PC-3 (cell line): ENCODE results near the gene ZNF134. TPM values are rescaled to one million over a fixed set of nuclear protein-coding genes. Genes with fewer than 3 reads are reported as not detected.

Experiments used
- ATAC-seq: fragments of 200-7000 bp; cut with Tn5 transposase; 2 replicates; pipeline ENCODE4 v1.9.1; 2020; ENCODE audit warnings: mild to moderate bottlenecking, moderate library complexity
- BruUV-seq: library from RNA; stranded (reverse); fragments of 400-500 nt; replicated peaks from 2 replicates; lab custom pipeline; 2021; lab: Mats Ljungman, UMichigan
- CTCF ChIA-PET: fragments of 300-600 bp; sonication (Branson Sonifier 250); formaldehyde crosslinking; loops from one replicate; lab custom pipeline; 2022; ENCODE audit warnings: antibody characterized with exemption; lab: Charles Lee
- POLR2A ChIA-PET: fragments of 300-600 bp; sonication (Branson Sonifier 250); formaldehyde crosslinking; loops from one replicate; lab custom pipeline; 2022; ENCODE audit warnings: antibody characterized with exemption; ENCODE audit not compliant: unreplicated experiment; lab: Charles Lee
- DNase-seq: peaks from one replicate; pipeline ENCODE4 v3.0.0-alpha.2; 2015
- H2AFZ ChIP-seq: fragments of 300-600 bp; sonication (generic); 2 replicates; pipeline ENCODE4 v1.6.0; 2016; ENCODE audit warnings: antibody characterized with exemption, low read length
- H3F3A ChIP-seq: fragments of 300-600 bp; sonication (generic); one replicate; pipeline ENCODE4 v1.6.0; 2017; ENCODE audit warnings: antibody characterized with exemption, low read length, control low read depth, mild to moderate bottlenecking; ENCODE audit not compliant: unreplicated experiment
- H3K27ac ChIP-seq: fragments of 300-600 bp; sonication (generic); 2 replicates; pipeline ENCODE4 v1.5.1; 2016; ENCODE audit warnings: mild to moderate bottlenecking, low read length
- H3K27me3 ChIP-seq: fragments of 300-600 bp; sonication (generic); 2 replicates; pipeline ENCODE4 v1.6.1; 2016; ENCODE audit warnings: low read length, mixed read lengths
- H3K36me3 ChIP-seq: fragments of 300-600 bp; sonication (generic); 2 replicates; pipeline ENCODE4 v1.6.1; 2016; ENCODE audit warnings: low read depth, mixed run types, low read length, mixed read lengths
- H3K4me1 ChIP-seq: fragments of 300-600 bp; sonication (generic); 2 replicates; pipeline ENCODE4 v1.5.1; 2016; ENCODE audit warnings: low read length; ENCODE audit not compliant: insufficient read depth
- H3K4me2 ChIP-seq: fragments of 300-600 bp; sonication (generic); 2 replicates; pipeline ENCODE4 v1.6.0; 2016; ENCODE audit warnings: low read length
- H3K4me3 ChIP-seq: fragments of 300-600 bp; sonication (generic); 2 replicates; pipeline ENCODE4 v1.5.1; 2016; ENCODE audit warnings: mild to moderate bottlenecking, low read length, mixed read lengths
- H3K79me2 ChIP-seq: fragments of 300-600 bp; sonication (generic); 2 replicates; pipeline ENCODE4 v1.6.1; 2017; ENCODE audit warnings: low read length, mixed read lengths
- H3K9ac ChIP-seq: fragments of 300-600 bp; sonication (generic); 2 replicates; pipeline ENCODE4 v1.6.0; 2016; ENCODE audit warnings: mild to moderate bottlenecking, low read length
- H3K9me2 ChIP-seq: fragments of 300-600 bp; sonication (generic); replicated peaks from 2 replicates; pipeline ENCODE4 v1.6.1; 2016; ENCODE audit warnings: mixed run types, low read length, mixed read lengths
- H3K9me3 ChIP-seq: fragments of 300-600 bp; sonication (generic); 2 replicates; pipeline ENCODE4 v1.6.1; 2016; ENCODE audit warnings: low read length, mixed read lengths
- H4K20me1 ChIP-seq: fragments of 300-600 bp; sonication (generic); 2 replicates; pipeline ENCODE4 v1.6.1; 2016; ENCODE audit warnings: low read length, mixed read lengths
- CTCF ChIP-seq: fragments of 300-600 bp; sonication (generic); conservative IDR thresholded peaks from 2 replicates; pipeline ENCODE4 v1.5.1; 2017; ENCODE audit warnings: antibody characterized with exemption, low read depth, mild to moderate bottlenecking, low read length
- EZH2 ChIP-seq: fragments of 300-600 bp; sonication (generic); IDR thresholded peaks from one replicate; pipeline ENCODE4 v1.6.1; 2017; ENCODE audit warnings: antibody characterized with exemption, mild to moderate bottlenecking, low read length; ENCODE audit not compliant: unreplicated experiment
- intact Hi-C: fragments of 100-400 bp; cut with micrococcal nuclease; formaldehyde crosslinking; loops from 2 replicates; pipeline ENCODE4 v1.9.0; 2023
- total RNA-seq: library from RNA; depleted of rRNA; stranded (reverse); fragments of >200 nt; gene quantifications from 2 replicates; pipeline ENCODE4 v1.2.3, GENCODE V29; 2014; rRNA removed

The ZNF134 gene
- total RNA-seq, 1 experiment from 2014 or later = 22.3 TPM

- BruUV-seq = no TSS peak
- H3K4me2 ChIP-seq = no peak overlapping the region
- POLR2A ChIA-PET = interaction anchor here (0.7 kb wide), 1 partner anchor 1069 kb away, joined by 3 read pairs; no protein-coding TSS in a partner anchor
Observed at GRCh38 chr19:57672466-57672865, 58.4 kb downstream of the ZNF134 start.

More at GRCh38 chr19:57672466-57672865, 58.4 kb downstream of the ZNF134 start:
- TF ChIP-seq EZH2 (no peak), CTCF (no peak)
- intact Hi-C loops = no loop called here
- CTCF ChIA-PET = no interaction called here
- H3K9ac ChIP-seq = no peak overlapping the region
- H3K36me3 ChIP-seq = no peaks in the 10 kb centered on the region
- no peaks in the 10 kb centered on the region for H4K20me1 ChIP-seq
- no peaks in the 10 kb centered on the region for H3F3A ChIP-seq
- H3K9me2 ChIP-seq = no peaks in the 10 kb centered on the region
- H3K4me1 ChIP-seq = no peaks in the 10 kb centered on the region
- no peak overlapping the region for H2AFZ ChIP-seq
- ATAC-seq (no peak), DNase-seq (no peak)
- H3K4me3 ChIP-seq = no peak overlapping the region
- no peak overlapping the region for H3K27ac ChIP-seq
- H3K79me2 ChIP-seq = no peaks in the 10 kb centered on the region
- peaks cover 13% of the 10 kb centered on the region for H3K9me3 ChIP-seq
- no peaks in the 10 kb centered on the region for H3K27me3 ChIP-seq

Other genes starting within 250 kb of the ZNF134 start
- 14.4 and 21.8 TPM in 2 replicates for gene ZNF548, start 224.4 kb upstream of the ZNF134 start, total RNA-seq
- gene ZNF17, start 203.1 kb upstream of the ZNF134 start, total RNA-seq = 4.7 and 7.8 TPM in 2 replicates
- 17.6 and 21.9 TPM in 2 replicates for gene ZNF749, start 178.9 kb upstream of the ZNF134 start, total RNA-seq
- gene VN1R1, start 157.1 kb upstream of the ZNF134 start, total RNA-seq = 0.18 TPM in 1 of 2 replicates, not detected in the other
- 12.5 and 14.1 TPM in 2 replicates for gene ZNF772, start 136.7 kb upstream of the ZNF134 start, total RNA-seq
- gene ZNF419, start 126.5 kb upstream of the ZNF134 start, total RNA-seq = 16.5 and 22.3 TPM in 2 replicates
- gene ZNF773, start 114.3 kb upstream of the ZNF134 start, total RNA-seq = 9.0 and 21.1 TPM in 2 replicates
- gene ZNF549, start 86.9 kb upstream of the ZNF134 start, total RNA-seq = 4.3 and 5.0 TPM in 2 replicates
- gene ZNF550, start 54.4 kb upstream of the ZNF134 start, total RNA-seq = 3.1 and 4.2 TPM in 2 replicates
- 2.4 and 3.6 TPM in 2 replicates for gene ZNF416, start 35.3 kb upstream of the ZNF134 start, total RNA-seq
- gene ZIK1, start 30.1 kb upstream of the ZNF134 start, total RNA-seq = 0.33 and 0.46 TPM in 2 replicates
- 15.0 and 16.9 TPM in 2 replicates for gene ZNF530, start 14.4 kb upstream of the ZNF134 start, total RNA-seq
- gene ZNF211, start 18.9 kb downstream of the ZNF134 start, total RNA-seq = 9.6 and 10.1 TPM in 2 replicates
- not detected in 2 replicates for gene ZSCAN4, start 54.7 kb downstream of the ZNF134 start, total RNA-seq
- gene ZNF551, start 67.7 kb downstream of the ZNF134 start, total RNA-seq = 19.7 and 20.4 TPM in 2 replicates
- 0.46 TPM in 1 of 2 replicates, not detected in the other for gene ZNF154, start 95.0 kb downstream of the ZNF134 start, total RNA-seq
- gene ZNF671, start 113.4 kb downstream of the ZNF134 start, total RNA-seq = 2.3 and 4.2 TPM in 2 replicates
- 14.1 and 17.3 TPM in 2 replicates for gene ZNF776, start 132.6 kb downstream of the ZNF134 start, total RNA-seq
- 13.1 and 13.2 TPM in 2 replicates for gene ZNF586, start 155.4 kb downstream of the ZNF134 start, total RNA-seq
- 8.4 and 12.0 TPM in 2 replicates for gene ZNF552, start 200.7 kb downstream of the ZNF134 start, total RNA-seq
- gene ZNF587B, start 216.1 kb downstream of the ZNF134 start, total RNA-seq = 21.2 and 28.0 TPM in 2 replicates
- gene ZNF587, start 235.6 kb downstream of the ZNF134 start, total RNA-seq = 16.3 and 21.4 TPM in 2 replicates